ENCODE data around the gene TNFSF15. TPM values are rescaled to one million over a fixed set of nuclear protein-coding genes. Genes with fewer than 3 reads are reported as not detected.

Gene TNFSF15
- total and polyA plus RNA-seq, 2 donors (not counting 3 experiments of a cell fraction or from before 2014, with no cell fraction given), result 8.4 to 14.3 TPM

GRCh38 chr9:114785866-114786650 lies 19.8 kb downstream of the TNFSF15 start:
- Histone ChIP-seq H3K27ac (ENCODE audit: insufficient read depth, low read depth, low read length) (no peak overlapping the region), H3K9me1 (replicated peaks; ENCODE audit: control insufficient read depth, extremely low read depth, insufficient read depth, low read length) (no peaks in the 10 kb centered on the region), H3K4me2 (ENCODE audit: insufficient read depth, low read length) (no peak overlapping the region), H4K20me1 (replicated peaks; ENCODE audit: control insufficient read depth, extremely low read depth, insufficient read depth, low read length) (no peaks in the 10 kb centered on the region), H2AFZ (ENCODE audit: low read depth, low read length) (no peak overlapping the region), H3K9ac (replicated peaks; ENCODE audit: extremely low read depth, insufficient read depth, low read length) (no peak overlapping the region), H3K79me2 (ENCODE audit: control insufficient read depth, insufficient read depth, low read length) (no peaks in the 10 kb centered on the region), H3K9me3 (replicated peaks; ENCODE audit: control insufficient read depth, insufficient read depth, low read length) (no peaks in the 10 kb centered on the region), H3K4me3 (replicated peaks in 1 of 3; ENCODE audit: insufficient read depth in 1 of 3, low read depth in 1 of 3, low read length in 3 of 3) (no peak overlapping the region), H3K36me3 (ENCODE audit: control insufficient read depth in 2 of 2, extremely low read depth in 1 of 2, insufficient read depth in 2 of 2, low read length in 2 of 2) (peaks cover 4 to 7% of the 10 kb centered on the region in 2 experiments), H3K4me1 (ENCODE audit: control insufficient read depth, extremely low read depth, insufficient read depth, low read length) (no peaks in the 10 kb centered on the region), H3K27me3 (ENCODE audit: control insufficient read depth in 2 of 2, insufficient read depth in 2 of 2, low read length in 2 of 2) (no peaks in the 10 kb centered on the region)
- ChIA-PET CTCF (interaction anchor here (1.6 kb wide), 1 partner anchor 121 kb away, joined by 4 read pairs; no protein-coding TSS in a partner anchor), POLR2A (no interaction called here)
- intact Hi-C loops (cut with micrococcal nuclease) (no loop called here), dilution Hi-C loops (cut with MboI; ENCODE audit: extremely low pct_ligation_motif_present, low sequenced_read_pairs) (no loop called here)
- TF ChIP-seq JUN (IDR thresholded peaks at IDR 0.05; ENCODE audit: borderline replicate concordance, insufficient read depth, insufficient read length, low read depth) (no peak), CTCF (IDR thresholded peaks at IDR 0.05; ENCODE audit: extremely low read depth in 1 of 2, insufficient read depth in 1 of 2, low read depth in 1 of 2, low read length in 2 of 2) (no peak)
- BruUV-seq (replicated peaks), result no TSS peak
- DNase-seq (ENCODE audit: low read depth, low spot score) (peak; percentile 48), FAIRE-seq (no peak)

GRCh38 chr9:114784721-114785279 lies 21.0 kb downstream of the TNFSF15 start:
- no peak overlapping the region for H3K9ac ChIP-seq (replicated peaks; ENCODE audit: extremely low read depth, insufficient read depth, low read length)
- DNase-seq (ENCODE audit: low read depth, low spot score), result no peak
- no peak overlapping the region for H3K4me3 ChIP-seq (replicated peaks in 1 of 3; ENCODE audit: insufficient read depth in 1 of 3, low read depth in 1 of 3, low read length in 3 of 3)
- POLR2A ChIA-PET, result no interaction called here
- H3K9me3 ChIP-seq (replicated peaks; ENCODE audit: control insufficient read depth, insufficient read depth, low read length), result no peaks in the 10 kb centered on the region
- H2AFZ ChIP-seq (ENCODE audit: low read depth, low read length), result no peak overlapping the region
- CTCF ChIA-PET, result interaction anchor here (1.6 kb wide), 1 partner anchor 122 kb away, joined by 4 read pairs; no protein-coding TSS in a partner anchor
- H3K27ac ChIP-seq (ENCODE audit: insufficient read depth, low read depth, low read length), result no peak overlapping the region
- no peak for FAIRE-seq
- H3K79me2 ChIP-seq (ENCODE audit: control insufficient read depth, insufficient read depth, low read length), result no peaks in the 10 kb centered on the region
- no peak overlapping the region for H3K4me2 ChIP-seq (ENCODE audit: insufficient read depth, low read length)
- H4K20me1 ChIP-seq (replicated peaks; ENCODE audit: control insufficient read depth, extremely low read depth, insufficient read depth, low read length), result no peaks in the 10 kb centered on the region
- no peaks in the 10 kb centered on the region for H3K27me3 ChIP-seq (ENCODE audit: control insufficient read depth in 2 of 2, insufficient read depth in 2 of 2, low read length in 2 of 2)
- H3K4me1 ChIP-seq (ENCODE audit: control insufficient read depth, extremely low read depth, insufficient read depth, low read length), result peaks cover 9% of the 10 kb centered on the region
- no peaks in the 10 kb centered on the region for H3K36me3 ChIP-seq (ENCODE audit: control insufficient read depth in 2 of 2, extremely low read depth in 1 of 2, insufficient read depth in 2 of 2, low read length in 2 of 2)
- BruUV-seq (replicated peaks), result no TSS peak
- dilution Hi-C loops (cut with MboI; ENCODE audit: extremely low pct_ligation_motif_present, low sequenced_read_pairs), result no loop called here
- TF ChIP-seq POLR2A (IDR thresholded peaks at IDR 0.05; ENCODE audit: low read depth, low read length), result no peak
- H3K9me1 ChIP-seq (replicated peaks; ENCODE audit: control insufficient read depth, extremely low read depth, insufficient read depth, low read length), result no peaks in the 10 kb centered on the region
- intact Hi-C loops (cut with micrococcal nuclease), result no loop called here
